ENCODE results near the gene PSMD11.

- TF ChIP-seq MXI1 (IDR thresholded peaks at IDR 0.05; ENCODE audit: low read depth, low read length) (no peak), CTCF (IDR thresholded peaks at IDR 0.05) (no peak), MEF2A (IDR thresholded peaks at IDR 0.05; ENCODE audit: borderline replicate concordance, low read depth) (no peak), EZH2phosphoT487 (IDR thresholded peaks at IDR 0.05; ENCODE audit: borderline replicate concordance, low read depth) (no peak)
Observed at GRCh38 chr17:32445497-32445896, 1.2 kb downstream of the PSMD11 start.

Measured in SK-N-SH (cell line).